H9 (cell line): ENCODE data around the gene MBOAT2. TPM values are rescaled to one million over a fixed set of nuclear protein-coding genes. Genes with fewer than 3 reads are reported as not detected.

ENCODE experiments used
- DNase-seq: peaks from one replicate; pipeline ENCODE4 v3.0.0-alpha.2; 2017
- H2AFZ ChIP-seq: one replicate; pipeline ENCODE4 v1.6.1; 2013; ENCODE audit warnings: mild to moderate bottlenecking, low read length, control low read depth, moderate library complexity
- H2AK5ac ChIP-seq: 2 replicates; pipeline ENCODE4 v1.6.1; 2013; ENCODE audit warnings: low read length, control low read depth, mixed read lengths; ENCODE audit not compliant: insufficient read length
- H2BK120ac ChIP-seq: one replicate; pipeline ENCODE4 v1.6.1; 2013; ENCODE audit warnings: low read depth, mild to moderate bottlenecking, low read length, control low read depth, inconsistent platforms; ENCODE audit not compliant: poor library complexity, severe bottlenecking
- H2BK12ac ChIP-seq: 2 replicates; pipeline ENCODE4 v1.6.1; 2013; ENCODE audit warnings: low read length, control low read depth, mixed read lengths, low read depth; ENCODE audit not compliant: insufficient read length
- H2BK15ac ChIP-seq: 2 replicates; pipeline ENCODE4 v1.6.1; 2013; ENCODE audit warnings: low read depth, low read length, control low read depth
- H2BK20ac ChIP-seq: one replicate; pipeline ENCODE4 v1.6.1; 2013; ENCODE audit warnings: low read depth, mild to moderate bottlenecking, low read length, control low read depth, inconsistent platforms; ENCODE audit not compliant: poor library complexity, severe bottlenecking
- H2BK5ac ChIP-seq: 2 replicates; pipeline ENCODE4 v1.6.1; 2013; ENCODE audit warnings: low read length, control low read depth, mixed read lengths; ENCODE audit not compliant: insufficient read length
- H3K14ac ChIP-seq: 2 replicates; pipeline ENCODE4 v1.6.1; 2013; ENCODE audit warnings: low read length, control low read depth; ENCODE audit not compliant: insufficient read depth
- H3K18ac ChIP-seq: 2 replicates; pipeline ENCODE4 v1.6.1; 2013; ENCODE audit warnings: low read depth, mild to moderate bottlenecking, mixed read lengths, low read length, control low read depth; ENCODE audit not compliant: insufficient read length
- H3K23ac ChIP-seq: 2 replicates; pipeline ENCODE4 v1.6.1; 2013; ENCODE audit warnings: low read length, control low read depth, mixed read lengths, low read depth; ENCODE audit not compliant: insufficient read length
- H3K23me2 ChIP-seq: 2 replicates; pipeline ENCODE4 v1.6.1; 2013; ENCODE audit warnings: low read depth, mild to moderate bottlenecking, mixed read lengths, low read length, control low read depth; ENCODE audit not compliant: insufficient read length, poor library complexity, severe bottlenecking
- H3K27ac ChIP-seq: 2 replicates; pipeline ENCODE4 v1.5.1; 2013; ENCODE audit warnings: low read length, control low read depth, mixed read lengths, low read depth; ENCODE audit not compliant: insufficient read length
- H3K27me3 ChIP-seq: 2 replicates; pipeline ENCODE4 v1.6.1; 2013; ENCODE audit warnings: low read length, control low read depth, inconsistent platforms; ENCODE audit not compliant: insufficient read depth
- H3K4ac ChIP-seq: 2 replicates; pipeline ENCODE4 v1.6.1; 2013; ENCODE audit warnings: low read depth, mild to moderate bottlenecking, control low read depth, inconsistent platforms, low read length, moderate library complexity
- H3K4me1 ChIP-seq: 2 replicates; pipeline ENCODE4 v1.6.1; 2013; ENCODE audit warnings: low read length, control low read depth, inconsistent platforms; ENCODE audit not compliant: insufficient read depth
- H3K4me2 ChIP-seq: 2 replicates; pipeline ENCODE4 v1.6.1; 2013; ENCODE audit warnings: low read length, control low read depth, mixed read lengths; ENCODE audit not compliant: insufficient read length, insufficient read depth
- H3K56ac ChIP-seq: 2 replicates; pipeline ENCODE4 v1.6.1; 2013; ENCODE audit warnings: low read depth, mild to moderate bottlenecking, mixed read lengths, low read length, control low read depth; ENCODE audit not compliant: insufficient read length
- H3K79me1 ChIP-seq: 2 replicates; pipeline ENCODE4 v1.6.1; 2013; ENCODE audit warnings: low read depth, mild to moderate bottlenecking, moderate library complexity, low read length, control low read depth, inconsistent platforms; ENCODE audit not compliant: insufficient read depth, poor library complexity, severe bottlenecking
- H3K79me2 ChIP-seq: 2 replicates; pipeline ENCODE4 v1.6.1; 2013; ENCODE audit warnings: low read length, control low read depth, inconsistent platforms; ENCODE audit not compliant: insufficient read depth
- H3K9ac ChIP-seq: 2 replicates; pipeline ENCODE4 v1.6.1; 2013; ENCODE audit warnings: low read length, control low read depth, mixed read lengths; ENCODE audit not compliant: insufficient read length; ENCODE audit errors: extremely low read depth
- H3K9me3 ChIP-seq: one replicate; pipeline ENCODE4 v1.6.1; 2013; ENCODE audit warnings: low read depth, low read length, inconsistent platforms; ENCODE audit not compliant: control insufficient read depth
- H3T11ph ChIP-seq: one replicate; pipeline ENCODE4 v1.6.1; 2013; ENCODE audit warnings: mild to moderate bottlenecking, low read length, control low read depth, inconsistent platforms
- H4K20me1 ChIP-seq: one replicate; pipeline ENCODE4 v1.6.1; 2013; ENCODE audit not compliant: control insufficient read depth, insufficient read length, insufficient read depth
- H4K5ac ChIP-seq: 2 replicates; pipeline ENCODE4 v1.6.1; 2013; ENCODE audit warnings: low read depth, mild to moderate bottlenecking, mixed read lengths, low read length, control low read depth; ENCODE audit not compliant: insufficient read length
- H4K8ac ChIP-seq: replicated peaks from 2 replicates; pipeline ENCODE4 v1.6.1; 2013; ENCODE audit warnings: low read length, control low read depth, mixed read lengths, low read depth; ENCODE audit not compliant: insufficient read length
- H4K91ac ChIP-seq: 2 replicates; pipeline ENCODE4 v1.6.1; 2013; ENCODE audit warnings: low read depth, mild to moderate bottlenecking, moderate library complexity, mixed read lengths, low read length, control low read depth; ENCODE audit not compliant: insufficient read length
- H3K27ac Mint-ChIP-seq, 3 experiments: 2 replicates in 2 of 3; 3 replicates in 1 of 3; pipeline ENCODE4 v1.8.0; 2020 to 2021; ENCODE audit warnings: mixed read lengths in 3 of 3, mild to moderate bottlenecking in 1 of 3, moderate library complexity in 1 of 3
- H3K27me3 Mint-ChIP-seq: 2 replicates; pipeline ENCODE4 v1.8.0; 2021; ENCODE audit warnings: low read depth, mild to moderate bottlenecking, moderate library complexity, mixed read lengths
- H3K36me3 Mint-ChIP-seq, 3 experiments: 2 replicates in 2 of 3; 3 replicates in 1 of 3; pipeline ENCODE4 v1.8.0; 2020 to 2021; ENCODE audit warnings: low read depth in 3 of 3, mixed read lengths in 3 of 3; ENCODE audit not compliant: insufficient read depth in 1 of 3
- H3K4me1 Mint-ChIP-seq, 2 experiments: 2 replicates each; pipeline ENCODE4 v1.8.0; 2020; ENCODE audit warnings: mixed read lengths in 2 of 2
- H3K4me3 Mint-ChIP-seq, 2 experiments: 2 replicates in 1 of 2; 3 replicates in 1 of 2; pipeline ENCODE4 v1.8.0; 2020 to 2021; ENCODE audit warnings: mild to moderate bottlenecking in 2 of 2, mixed read lengths in 2 of 2, moderate library complexity in 1 of 2
- H3K9me3 Mint-ChIP-seq, 2 experiments: 2 replicates in 1 of 2; 3 replicates in 1 of 2; pipeline ENCODE4 v1.8.0; 2020; ENCODE audit warnings: mild to moderate bottlenecking in 2 of 2, mixed read lengths in 2 of 2, moderate library complexity in 1 of 2
- WGBS: extraction: QIAGEN DNeasy Blood & Tissue Kit; methylation state at CpG from one replicate; pipeline ENCODE4 v1.1.7; 2013; ENCODE audit warnings: missing lambda C conversion rate, low lambda C conversion rate, mixed read lengths; ENCODE audit not compliant: insufficient read length; ENCODE audit errors: extremely low coverage; 5-methylcytosine and 5-hydroxymethylcytosine counted together
- total RNA-seq: library from RNA; stranded (reverse); gene quantifications from 2 replicates; pipeline ENCODE4 v1.2.1, GENCODE V29; 2021
- TF ChIP-seq, protein P1 (sequence below): fragments of 200-600 bp; sonication (generic); conservative IDR thresholded peaks from 3 replicates; pipeline ENCODE4 v1.8.0; 2021; ENCODE audit warnings: antibody characterized with exemption, mild to moderate bottlenecking

Gene MBOAT2
- total RNA-seq, 1 experiment from 2014 or later, result 20.2 TPM

DNA sequence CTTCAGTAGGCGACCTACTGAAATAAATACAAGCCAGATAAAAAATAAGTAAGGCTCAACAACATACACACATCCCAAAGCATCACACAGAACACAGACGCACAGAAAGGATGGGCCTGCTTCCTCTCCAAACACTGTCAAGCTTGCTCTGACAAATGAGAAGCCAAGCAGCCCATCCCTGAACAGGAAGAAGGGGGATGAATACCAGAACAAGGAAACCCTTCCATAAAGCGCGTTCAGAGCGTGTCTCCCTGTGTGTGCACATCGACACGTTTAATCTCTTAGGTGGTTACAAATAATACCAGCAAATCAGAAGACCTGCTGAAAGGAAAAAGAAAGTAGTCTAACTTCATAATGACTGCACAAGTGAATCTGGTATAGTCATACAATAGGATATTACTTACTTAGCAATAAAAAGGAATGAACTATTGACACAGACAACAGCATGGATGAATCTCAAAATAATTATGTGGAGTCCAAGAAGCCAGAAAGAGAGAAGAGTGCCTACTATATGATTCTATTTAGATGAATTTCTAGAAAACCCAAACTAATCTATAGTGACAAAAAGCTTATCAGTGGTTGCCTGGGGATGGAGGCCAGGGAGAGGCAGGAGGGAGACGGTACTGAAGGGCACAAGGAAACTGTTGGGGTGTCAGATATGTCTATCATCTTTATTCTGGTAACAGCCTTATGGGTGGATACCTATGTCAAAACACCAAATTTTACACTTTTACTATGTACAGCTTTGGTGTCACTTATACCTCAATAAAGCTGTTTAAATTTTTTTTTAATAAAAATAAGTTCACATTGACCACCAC lies 26.8 kb downstream of the MBOAT2 start:
- no peak overlapping the region for H3K18ac ChIP-seq
- H4K91ac ChIP-seq, result no peak overlapping the region
- H2BK12ac ChIP-seq, result no peak overlapping the region
- no CpG with 5 or more reads among the region's 8 CpGs for WGBS
- no peak overlapping the region for H2BK120ac ChIP-seq
- H4K5ac ChIP-seq, result no peak overlapping the region
- H3K23me2 ChIP-seq, result no peaks in the 10 kb centered on the region
- H2BK20ac ChIP-seq, result no peak overlapping the region
- H3K27ac ChIP-seq, result no peak overlapping the region
- peaks cover 3% of the 10 kb centered on the region; the same call in 1 of the 2 replicates for H3K79me2 ChIP-seq
- Mint-ChIP-seq H3K36me3 (no peaks in the 10 kb centered on the region), H3K4me3 (no peak overlapping the region), H3K4me1 (peaks cover 7 to 14% of the 10 kb centered on the region in 2 experiments), H3K27me3 (no peaks in the 10 kb centered on the region), H3K9me3 (peaks cover 2 to 3% of the 10 kb centered on the region in 2 experiments; a peak in 2 of 5 replicates), H3K27ac (no peak overlapping the region)
- no peak overlapping the region for H3K9ac ChIP-seq
- H3K56ac ChIP-seq, result no peak overlapping the region
- H3K4me1 ChIP-seq, result no peaks in the 10 kb centered on the region
- no peak overlapping the region for H4K8ac ChIP-seq
- TF ChIP-seq, protein P1, sequence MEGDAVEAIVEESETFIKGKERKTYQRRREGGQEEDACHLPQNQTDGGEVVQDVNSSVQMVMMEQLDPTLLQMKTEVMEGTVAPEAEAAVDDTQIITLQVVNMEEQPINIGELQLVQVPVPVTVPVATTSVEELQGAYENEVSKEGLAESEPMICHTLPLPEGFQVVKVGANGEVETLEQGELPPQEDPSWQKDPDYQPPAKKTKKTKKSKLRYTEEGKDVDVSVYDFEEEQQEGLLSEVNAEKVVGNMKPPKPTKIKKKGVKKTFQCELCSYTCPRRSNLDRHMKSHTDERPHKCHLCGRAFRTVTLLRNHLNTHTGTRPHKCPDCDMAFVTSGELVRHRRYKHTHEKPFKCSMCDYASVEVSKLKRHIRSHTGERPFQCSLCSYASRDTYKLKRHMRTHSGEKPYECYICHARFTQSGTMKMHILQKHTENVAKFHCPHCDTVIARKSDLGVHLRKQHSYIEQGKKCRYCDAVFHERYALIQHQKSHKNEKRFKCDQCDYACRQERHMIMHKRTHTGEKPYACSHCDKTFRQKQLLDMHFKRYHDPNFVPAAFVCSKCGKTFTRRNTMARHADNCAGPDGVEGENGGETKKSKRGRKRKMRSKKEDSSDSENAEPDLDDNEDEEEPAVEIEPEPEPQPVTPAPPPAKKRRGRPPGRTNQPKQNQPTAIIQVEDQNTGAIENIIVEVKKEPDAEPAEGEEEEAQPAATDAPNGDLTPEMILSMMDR, result no peak
- no peaks in the 10 kb centered on the region for H3K27me3 ChIP-seq
- no peak for DNase-seq
- H4K20me1 ChIP-seq, result no peaks in the 10 kb centered on the region
- H3T11ph ChIP-seq, result no peak overlapping the region
- H3K79me1 ChIP-seq, result peaks cover 5% of the 10 kb centered on the region
- no peak overlapping the region for H2AFZ ChIP-seq
- H2BK15ac ChIP-seq, result no peak overlapping the region
- H3K4ac ChIP-seq, result no peak overlapping the region
- H3K23ac ChIP-seq, result no peak overlapping the region
- H3K4me2 ChIP-seq, result no peak overlapping the region
- no peak overlapping the region for H3K14ac ChIP-seq
- no peak overlapping the region for H2AK5ac ChIP-seq
- H3K9me3 ChIP-seq, result no peaks in the 10 kb centered on the region
- H2BK5ac ChIP-seq, result no peak overlapping the region
